Upper lobe of left lung (tissue), 4 donors: ENCODE measurements around the gene TAF8.

ENCODE experiments used
- EP300 ChIP-seq, 4 donors: sonication (generic); formaldehyde crosslinking; IDR thresholded peaks; one replicate each; pipeline ENCODE4 v1.5.1; 2017; ENCODE audit warnings: antibody characterized with exemption in 4 of 4, control low read depth in 2 of 4
- POLR2AphosphoS5 ChIP-seq, 2 donors: sonication (generic); formaldehyde crosslinking; IDR thresholded peaks; one replicate each; pipeline ENCODE4 v1.5.1; 2017; ENCODE audit warnings: antibody characterized with exemption in 2 of 2
- TF ChIP-seq, protein P1 (sequence below), 6 experiments: fragments of 450-650 bp in 4 of 6; fragments of 200-600 bp in 2 of 6; sonication (generic) in 2 of 6; IDR thresholded peaks; one replicate each; pipeline ENCODE4 v1.5.1; 2016 to 2019; ENCODE audit warnings: antibody characterized with exemption in 6 of 6

DNA sequence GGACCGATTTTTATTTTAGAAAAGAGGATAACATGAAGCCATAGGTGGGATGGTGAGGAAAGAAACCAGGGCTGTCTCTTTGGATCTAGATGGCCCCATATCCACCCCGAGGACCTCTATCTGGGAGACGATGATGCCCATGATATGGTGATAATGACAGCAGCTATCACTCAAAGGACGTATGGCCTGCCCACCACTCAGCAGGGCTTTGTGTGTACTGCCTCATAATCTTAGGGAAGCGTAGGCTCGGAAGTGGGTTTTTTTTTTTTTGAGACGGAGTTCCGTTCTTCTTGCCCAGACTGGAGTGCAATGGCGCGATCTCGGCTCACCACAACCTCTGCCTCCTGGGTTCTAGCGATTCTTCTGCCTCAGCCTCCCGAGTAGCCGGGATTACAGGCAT, 8.2 kb upstream of the TAF8 start:
- TF ChIP-seq, protein P1, sequence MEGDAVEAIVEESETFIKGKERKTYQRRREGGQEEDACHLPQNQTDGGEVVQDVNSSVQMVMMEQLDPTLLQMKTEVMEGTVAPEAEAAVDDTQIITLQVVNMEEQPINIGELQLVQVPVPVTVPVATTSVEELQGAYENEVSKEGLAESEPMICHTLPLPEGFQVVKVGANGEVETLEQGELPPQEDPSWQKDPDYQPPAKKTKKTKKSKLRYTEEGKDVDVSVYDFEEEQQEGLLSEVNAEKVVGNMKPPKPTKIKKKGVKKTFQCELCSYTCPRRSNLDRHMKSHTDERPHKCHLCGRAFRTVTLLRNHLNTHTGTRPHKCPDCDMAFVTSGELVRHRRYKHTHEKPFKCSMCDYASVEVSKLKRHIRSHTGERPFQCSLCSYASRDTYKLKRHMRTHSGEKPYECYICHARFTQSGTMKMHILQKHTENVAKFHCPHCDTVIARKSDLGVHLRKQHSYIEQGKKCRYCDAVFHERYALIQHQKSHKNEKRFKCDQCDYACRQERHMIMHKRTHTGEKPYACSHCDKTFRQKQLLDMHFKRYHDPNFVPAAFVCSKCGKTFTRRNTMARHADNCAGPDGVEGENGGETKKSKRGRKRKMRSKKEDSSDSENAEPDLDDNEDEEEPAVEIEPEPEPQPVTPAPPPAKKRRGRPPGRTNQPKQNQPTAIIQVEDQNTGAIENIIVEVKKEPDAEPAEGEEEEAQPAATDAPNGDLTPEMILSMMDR (IDR thresholded peaks at IDR 0.05): no peak
- TF ChIP-seq POLR2AphosphoS5 (IDR thresholded peaks at IDR 0.05) (no peak), EP300 (IDR thresholded peaks at IDR 0.05) (no peak)
